GM13976 (cell line): ENCODE data around the gene ZNF564.
"Not testable (repeated sequence)": the region's sequence is repeated elsewhere in the genome, so short reads cannot be mapped to it uniquely, and the experiment has no call there.

Experiments used
- DNase-seq: peaks from one replicate; pipeline ENCODE4 v3.0.0; 2012; ENCODE audit warnings: low spot score
- CTCF ChIP-seq: IDR thresholded peaks from 2 replicates; pipeline ENCODE4 v1.5.1; 2012; ENCODE audit warnings: borderline replicate concordance, mild to moderate bottlenecking; ENCODE audit not compliant: insufficient read depth; ENCODE audit errors: extremely low read depth, missing control alignments, control extremely low read depth
- in situ Hi-C: fragments of 300-500 bp; cut with MboI; formaldehyde crosslinking; loops from one replicate; pipeline ENCODE4 v1.12.0; 2022; ENCODE audit warnings: low sequenced_read_pairs, mixed read lengths, inconsistent platforms; ENCODE audit not compliant: unreplicated experiment

Gene ZNF564

DNA sequence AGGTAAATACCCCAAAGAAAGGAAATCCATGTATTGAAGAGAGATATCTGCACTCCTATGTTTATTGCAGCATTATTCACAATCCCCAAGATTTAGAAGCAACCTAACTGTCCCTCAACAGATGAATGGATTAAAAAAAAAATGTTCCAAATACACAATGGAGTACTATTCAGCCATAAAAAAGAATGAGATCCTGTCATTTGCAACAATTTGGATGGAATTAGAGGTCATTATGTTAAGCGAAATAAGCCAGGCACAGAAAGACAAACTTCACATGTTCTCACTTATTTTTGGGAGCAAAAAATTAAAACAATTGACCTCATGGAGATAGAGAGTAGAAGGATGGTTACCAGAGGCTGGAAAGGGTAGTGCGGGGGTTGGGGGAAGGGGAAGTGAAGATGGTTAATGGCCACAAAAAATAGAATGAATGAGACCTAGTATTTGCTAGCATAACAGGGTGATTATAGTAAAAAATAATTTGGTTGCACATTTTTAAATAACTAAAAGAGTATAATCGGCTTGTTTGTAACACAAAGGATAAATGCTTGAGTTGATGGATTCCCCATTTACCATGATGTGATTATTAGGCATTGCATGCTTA is 56.9 kb downstream of the ZNF564 start:
- no peak for TF ChIP-seq CTCF
- in situ Hi-C loops = no loop called here
- DNase-seq = no peak

DNA sequence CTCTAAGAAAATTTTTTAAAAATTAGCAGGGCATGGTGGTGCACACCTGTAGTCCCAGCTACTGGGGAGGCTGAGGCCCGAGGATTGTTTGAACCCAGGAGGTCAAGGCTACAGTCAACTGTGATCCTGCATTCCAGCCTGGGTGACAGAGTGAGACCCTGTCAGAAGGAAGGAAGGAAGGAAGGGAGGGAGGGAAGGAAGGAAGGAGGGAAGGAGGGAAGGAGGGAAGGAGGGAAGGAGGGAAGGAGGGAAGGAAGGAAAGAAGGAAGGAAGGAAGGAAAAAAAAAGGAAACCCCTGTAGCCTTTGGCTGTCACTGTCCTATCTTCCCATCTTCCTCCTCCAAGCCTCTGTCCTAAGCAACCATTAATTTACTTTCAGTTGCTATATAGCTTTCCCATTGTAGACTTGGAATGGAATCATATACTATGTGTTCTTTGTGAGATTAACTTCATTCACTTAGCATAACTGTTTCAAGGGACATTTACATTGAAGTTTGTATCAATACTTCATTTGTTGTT is 65.0 kb downstream of the ZNF564 start:
- DNase-seq, in situ Hi-C loops: not testable (repeated sequence)

DNA sequence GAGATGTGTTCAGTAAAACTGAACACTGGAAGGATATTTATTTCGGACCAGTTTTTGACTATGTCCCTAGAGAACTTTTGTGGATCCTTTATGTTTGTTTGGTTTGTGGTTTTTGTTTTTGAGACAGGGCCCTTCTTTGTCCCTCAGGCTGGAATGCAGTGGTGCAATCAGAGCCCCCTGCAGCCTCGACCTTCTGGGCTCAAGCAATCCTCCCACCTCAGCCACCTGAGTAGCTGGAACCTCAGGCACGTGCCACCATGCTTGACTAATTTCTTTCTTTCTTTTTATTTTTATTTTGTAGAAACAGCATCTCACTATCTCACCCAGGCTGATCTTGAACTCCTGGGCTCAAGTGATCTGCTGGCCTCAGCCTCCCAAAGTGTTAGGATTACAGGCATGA is 65.7 kb downstream of the ZNF564 start:
- in situ Hi-C loops = no loop called here
- no peak for TF ChIP-seq CTCF

DNA sequence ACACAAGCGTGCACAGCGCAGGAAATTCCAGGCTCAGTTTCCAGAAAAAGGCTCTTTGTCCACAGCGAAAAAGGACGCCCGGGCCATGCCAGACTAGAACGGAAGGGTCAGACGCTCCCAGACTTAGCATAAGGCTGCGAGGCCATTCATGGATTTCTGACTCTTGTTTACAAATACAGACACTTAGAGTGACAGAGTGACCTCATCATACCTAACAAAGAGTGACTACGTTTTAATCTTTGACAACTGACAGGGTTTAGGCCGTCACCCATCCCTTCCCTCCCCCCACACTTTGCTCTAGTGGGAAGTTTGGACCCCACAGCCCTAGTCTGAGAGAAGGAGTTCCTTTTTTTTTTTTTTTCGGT is 66.2 kb downstream of the ZNF564 start:
- no peak for DNase-seq

More for the DNA sequence above, 65.7 kb downstream of the ZNF564 start:
- no peak for DNase-seq

DNA sequence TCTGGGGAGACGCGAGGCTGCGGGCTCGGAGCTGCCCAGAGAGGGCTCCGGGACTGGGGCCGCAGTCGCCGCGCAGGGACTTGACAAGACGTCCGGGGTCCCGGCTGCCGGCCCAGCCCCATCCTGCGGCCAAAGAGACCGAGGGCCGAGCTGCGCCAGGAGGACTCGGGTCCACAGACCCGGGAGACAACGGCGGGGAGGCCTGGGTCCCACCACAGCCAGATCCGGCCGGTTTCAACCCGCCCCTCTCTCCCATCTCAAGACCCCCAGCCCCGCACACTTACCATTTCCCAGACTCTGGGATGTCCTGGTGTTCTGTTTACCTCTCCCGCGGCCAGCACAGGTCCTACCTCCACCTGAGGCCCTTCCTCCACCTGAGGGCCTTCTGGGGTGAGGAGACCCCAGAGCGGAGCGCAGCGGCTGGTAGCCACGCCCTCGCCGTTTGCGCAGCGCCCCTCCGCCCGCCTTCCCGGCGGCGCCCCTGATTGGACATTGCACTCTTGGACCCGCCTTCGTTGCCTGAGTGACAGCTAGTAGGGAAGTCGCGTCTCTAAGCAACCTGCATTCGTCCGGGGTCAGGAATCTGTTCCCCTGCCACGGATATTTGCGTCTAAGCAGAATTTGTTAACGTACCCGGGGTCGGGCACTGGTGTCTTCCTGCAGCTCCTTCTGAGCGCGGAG is 66.8 kb downstream of the ZNF564 start, which contains the start of gene ZNF709:
Gene ZNF709, minus strand, starts transcription at position 446 of the 681 bp plus-strand sequence. Its CDS starts 159 bp downstream, at position 287.
- in situ Hi-C loops = no loop called here
- TF ChIP-seq CTCF = no peak
- DNase-seq = peak; percentile 94

More for the DNA sequence above, 66.2 kb downstream of the ZNF564 start:
- TF ChIP-seq CTCF = no peak
- in situ Hi-C loops = no loop called here

DNA sequence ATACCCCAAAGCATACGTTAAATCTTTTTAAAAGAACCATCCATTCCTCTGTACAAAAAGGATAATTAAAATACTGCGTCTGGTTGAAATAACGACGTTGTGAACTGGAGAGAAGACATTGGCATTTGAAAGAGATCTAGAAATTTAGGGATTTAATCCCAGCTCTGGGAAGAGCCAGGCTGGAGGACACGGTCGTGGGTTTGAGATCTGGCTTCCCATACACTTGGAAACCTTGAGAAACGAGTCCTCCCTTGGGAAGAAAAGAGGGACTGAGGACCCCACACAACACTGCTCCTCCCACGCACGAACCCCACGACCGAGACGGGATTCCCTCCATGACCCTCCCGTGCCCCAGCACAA is 67.3 kb downstream of the ZNF564 start:
- in situ Hi-C loops = no loop called here
- DNase-seq = no peak
- TF ChIP-seq CTCF = no peak

- TF ChIP-seq CTCF = no peak
- no peak for DNase-seq
- in situ Hi-C loops = no loop called here
Measured at GRCh38 chr19:12482509-12482886, 68.8 kb downstream of the ZNF564 start.
